KMS-11 (cell line): ENCODE data around the gene AIMP2.

Experiments used
- H2AFZ ChIP-seq: fragments of 200-600 bp; sonication (generic); 2 replicates; pipeline ENCODE4 v1.6.1; 2016; ENCODE audit warnings: antibody characterized with exemption, mixed run types, low read depth
- H3K27ac ChIP-seq: fragments of 200-600 bp; sonication (generic); 2 replicates; pipeline ENCODE4 v1.6.1; 2016; ENCODE audit warnings: mild to moderate bottlenecking, mixed run types
- H3K27me3 ChIP-seq: fragments of 200-600 bp; sonication (generic); 2 replicates; pipeline ENCODE4 v1.6.1; 2017; ENCODE audit warnings: mild to moderate bottlenecking, low read depth, mixed run types, moderate library complexity; ENCODE audit not compliant: insufficient read depth
- H3K36me3 ChIP-seq: fragments of 200-600 bp; sonication (generic); 2 replicates; pipeline ENCODE4 v1.6.1; 2017; ENCODE audit warnings: mild to moderate bottlenecking, mixed run types; ENCODE audit not compliant: insufficient read depth
- H3K4me1 ChIP-seq: fragments of 200-600 bp; sonication (generic); 2 replicates; pipeline ENCODE4 v1.6.1; 2016; ENCODE audit warnings: mild to moderate bottlenecking, low read depth, mixed run types; ENCODE audit not compliant: poor library complexity, severe bottlenecking
- H3K4me2 ChIP-seq: fragments of 200-600 bp; sonication (generic); 2 replicates; pipeline ENCODE4 v1.7.0; 2016; ENCODE audit warnings: mild to moderate bottlenecking, mixed run types
- H3K4me3 ChIP-seq: fragments of 200-600 bp; sonication (generic); IDR thresholded peaks from 2 replicates; pipeline ENCODE4 v1.6.1; 2017; ENCODE audit warnings: low read depth, low read length, mixed read lengths; ENCODE audit not compliant: insufficient read depth
- H3K79me2 ChIP-seq: fragments of 200-600 bp; sonication (generic); 2 replicates; pipeline ENCODE4 v1.6.1; 2016; ENCODE audit warnings: low read depth, mixed run types; ENCODE audit not compliant: insufficient read depth
- H3K9ac ChIP-seq: fragments of 200-600 bp; sonication (generic); 2 replicates; pipeline ENCODE4 v1.6.1; 2016; ENCODE audit warnings: mild to moderate bottlenecking, mixed run types
- H4K20me1 ChIP-seq: fragments of 200-600 bp; sonication (generic); 2 replicates; pipeline ENCODE4 v1.6.1; 2016; ENCODE audit warnings: mild to moderate bottlenecking, mixed run types; ENCODE audit not compliant: insufficient read depth
- TF ChIP-seq, protein P1 (sequence below): fragments of 200-600 bp; sonication (generic); conservative IDR thresholded peaks from 2 replicates; pipeline ENCODE4 v1.6.1; 2017; ENCODE audit warnings: low read depth, mild to moderate bottlenecking, antibody characterized with exemption, low read length, moderate library complexity, mixed read lengths

The AIMP2 gene

GRCh38 chr7:6071406-6071805, 62.3 kb downstream of the AIMP2 start:
- Histone ChIP-seq H3K4me1 (peaks cover 14% of the 10 kb centered on the region), H3K4me3 (no peak overlapping the region), H3K79me2 (no peaks in the 10 kb centered on the region), H3K9ac (no peak overlapping the region; the same call in 1 of the 2 replicates), H3K36me3 (no peaks in the 10 kb centered on the region), H3K27me3 (no peaks in the 10 kb centered on the region), H2AFZ (peak overlapping the region; percentile 47; the same call in 1 of the 2 replicates), H3K4me2 (peak overlapping the region; percentile 64), H4K20me1 (no peaks in the 10 kb centered on the region), H3K27ac (peak overlapping the region; percentile 42; the same call in 1 of the 2 replicates)
- TF ChIP-seq, protein P1, sequence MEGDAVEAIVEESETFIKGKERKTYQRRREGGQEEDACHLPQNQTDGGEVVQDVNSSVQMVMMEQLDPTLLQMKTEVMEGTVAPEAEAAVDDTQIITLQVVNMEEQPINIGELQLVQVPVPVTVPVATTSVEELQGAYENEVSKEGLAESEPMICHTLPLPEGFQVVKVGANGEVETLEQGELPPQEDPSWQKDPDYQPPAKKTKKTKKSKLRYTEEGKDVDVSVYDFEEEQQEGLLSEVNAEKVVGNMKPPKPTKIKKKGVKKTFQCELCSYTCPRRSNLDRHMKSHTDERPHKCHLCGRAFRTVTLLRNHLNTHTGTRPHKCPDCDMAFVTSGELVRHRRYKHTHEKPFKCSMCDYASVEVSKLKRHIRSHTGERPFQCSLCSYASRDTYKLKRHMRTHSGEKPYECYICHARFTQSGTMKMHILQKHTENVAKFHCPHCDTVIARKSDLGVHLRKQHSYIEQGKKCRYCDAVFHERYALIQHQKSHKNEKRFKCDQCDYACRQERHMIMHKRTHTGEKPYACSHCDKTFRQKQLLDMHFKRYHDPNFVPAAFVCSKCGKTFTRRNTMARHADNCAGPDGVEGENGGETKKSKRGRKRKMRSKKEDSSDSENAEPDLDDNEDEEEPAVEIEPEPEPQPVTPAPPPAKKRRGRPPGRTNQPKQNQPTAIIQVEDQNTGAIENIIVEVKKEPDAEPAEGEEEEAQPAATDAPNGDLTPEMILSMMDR = no peak
